ENCODE results near the gene GGCX. TPM values are rescaled to one million over a fixed set of nuclear protein-coding genes. Genes with fewer than 3 reads are reported as not detected.
"Not testable (repeated sequence)": the region's sequence is repeated elsewhere in the genome, so short reads cannot be mapped to it uniquely, and the experiment has no call there.

GGCX gene
- total and polyA plus RNA-seq, 5 experiments from 2014 or later: 10.4 to 35.8 (median 14.6) TPM

GRCh38 chr2:85547859-85548607 is 13.3 kb downstream of the GGCX start:
- no peaks in the 10 kb centered on the region for H3K27me3 Mint-ChIP-seq
- peaks cover 8 to 76% (median 22%) of the 10 kb centered on the region in 3 donors for H3K36me3 Mint-ChIP-seq
- no peak overlapping the region for H3K4me3 Mint-ChIP-seq
- ATAC-seq (no peak), DNase-seq (no peak)
- H3K27ac Mint-ChIP-seq: peak overlapping the region in 5 of 10 donors; percentile 14 to 69 (median 31)
- peaks cover 5 to 16% (median 12%) of the 10 kb centered on the region in 4 donors for H3K4me1 Mint-ChIP-seq
- no peaks in the 10 kb centered on the region for H3K9me3 Mint-ChIP-seq
- POLR2A ChIA-PET: interaction anchor here (0.8 to 14.9 kb wide), 3 partner anchors 8 to 220 kb away, joined by 3 to 144 read pairs (median 79); partner anchors contain the start of genes MAT2A, SH2D6 and TGOLN2

- peak overlapping the region in 6 of 10 donors; percentile 16 to 81 (median 56) for H3K27ac Mint-ChIP-seq
- POLR2A ChIA-PET: interaction anchor here (1.5 to 7.2 kb wide), 2 partner anchors 124 to 127 kb away, joined by 3 to 79 read pairs; partner anchors contain the start of gene SH2D6
- peak overlapping the region in 2 of 10 donors; percentile 21 to 40 for H3K4me3 Mint-ChIP-seq
- peaks cover 10 to 21% (median 18%) of the 10 kb centered on the region in 4 donors for H3K4me1 Mint-ChIP-seq
- peaks cover 14 to 76% (median 29%) of the 10 kb centered on the region in 3 donors for H3K36me3 Mint-ChIP-seq
- no peak for ATAC-seq
- H3K9me3 Mint-ChIP-seq: no peaks in the 10 kb centered on the region
- no peak for DNase-seq
- no peaks in the 10 kb centered on the region for H3K27me3 Mint-ChIP-seq
Observed at GRCh38 chr2:85547089-85547858, 14.0 kb downstream of the GGCX start.

- H3K9me3 Mint-ChIP-seq: no peaks in the 10 kb centered on the region
- no peak for DNase-seq
- peaks cover 13 to 29% (median 21%) of the 10 kb centered on the region in 4 donors for H3K4me1 Mint-ChIP-seq
- H3K4me3 Mint-ChIP-seq: no peak overlapping the region
- ATAC-seq: no peak
- no peak overlapping the region for H3K27ac Mint-ChIP-seq
- H3K27me3 Mint-ChIP-seq: no peaks in the 10 kb centered on the region
- POLR2A ChIA-PET: interaction anchor here (0.5 to 1.5 kb wide), 4 partner anchors 9 to 139 kb away, joined by 3 to 4 read pairs (median 3); no protein-coding TSS in a partner anchor
- H3K36me3 Mint-ChIP-seq: peaks cover 10 to 76% (median 23%) of the 10 kb centered on the region in 3 donors
Observed at GRCh38 chr2:85545780-85546240, 15.5 kb downstream of the GGCX start.

GRCh38 chr2:85544915-85545779 is 16.1 kb downstream of the GGCX start:
- not testable (repeated sequence) for H3K9me3 Mint-ChIP-seq, H3K27ac Mint-ChIP-seq, DNase-seq, ATAC-seq, H3K4me3 Mint-ChIP-seq, H3K27me3 Mint-ChIP-seq
- Mint-ChIP-seq H3K36me3 (peaks cover 10 to 75% (median 21%) of the 10 kb centered on the region in 3 donors), H3K4me1 (peaks cover 18 to 36% (median 28%) of the 10 kb centered on the region in 4 donors)
- POLR2A ChIA-PET: interaction anchor here (0.5 to 1.5 kb wide), 2 partner anchors 50 to 62 kb away, joined by 3 read pairs; partner anchors contain the start of gene RNF181

DNA sequence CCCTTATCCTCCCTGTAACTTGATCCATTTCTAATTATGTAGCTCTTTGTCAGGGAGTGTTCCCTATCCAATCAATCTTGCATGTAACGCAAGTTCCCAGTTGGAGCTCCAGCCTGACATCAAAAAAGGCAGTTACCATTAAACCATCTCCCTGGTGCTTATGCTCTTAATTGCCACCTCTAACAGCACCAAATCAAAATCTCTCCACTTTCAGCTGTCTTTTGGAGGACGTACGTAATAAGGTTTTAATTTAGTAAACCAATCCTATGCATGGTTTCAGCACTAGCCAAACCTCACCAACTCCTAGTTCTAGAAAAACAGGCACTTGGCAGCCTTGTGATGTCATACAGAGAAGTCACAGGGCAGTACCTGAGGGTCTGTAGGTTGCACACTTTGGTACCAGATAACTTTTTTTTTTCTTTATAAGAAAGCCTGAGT is 17.0 kb downstream of the GGCX start:
- Mint-ChIP-seq H3K27ac (peak overlapping the region in 2 of 10 donors; percentile 62 to 63), H3K4me1 (peaks cover 20 to 39% (median 31%) of the 10 kb centered on the region in 4 donors), H3K36me3 (peaks cover 10 to 67% (median 21%) of the 10 kb centered on the region in 3 donors)
- POLR2A ChIA-PET: interaction anchor here (0.8 to 1.5 kb wide), 2 partner anchors 51 to 73 kb away, joined by 3 read pairs; partner anchors contain the start of gene RNF181
- DNase-seq, ATAC-seq, H3K4me3 Mint-ChIP-seq, H3K27me3 Mint-ChIP-seq, H3K9me3 Mint-ChIP-seq: not testable (repeated sequence)

DNA sequence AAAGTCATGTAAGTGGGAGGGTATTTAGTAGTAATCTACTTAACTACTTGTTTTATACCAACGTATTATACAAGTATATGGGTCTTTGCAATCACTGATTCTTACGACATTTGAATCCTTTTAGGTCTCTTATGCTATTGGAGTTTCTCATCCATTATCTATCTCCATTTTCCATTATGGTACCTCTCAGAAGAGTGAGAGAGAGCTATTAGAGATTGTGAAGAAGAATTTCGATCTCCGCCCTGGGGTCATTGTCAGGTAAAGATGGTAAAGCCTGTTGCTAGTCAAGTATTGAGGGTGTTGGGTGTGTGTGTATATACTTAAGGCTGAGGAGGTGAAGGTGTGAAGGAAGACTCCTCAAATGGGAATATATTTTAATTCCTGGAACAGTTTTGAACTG is 18.5 kb downstream of the GGCX start:
- Mint-ChIP-seq H3K36me3 (peaks cover 10 to 61% (median 21%) of the 10 kb centered on the region in 3 donors), H3K27ac (peak overlapping the region in 3 of 10 donors; percentile 2 to 28 (median 8))
- POLR2A ChIA-PET: interaction anchor here (1.0 to 6.7 kb wide), 3 partner anchors 13 to 124 kb away, joined by 6 to 144 read pairs (median 119); partner anchors contain the start of genes GGCX and SH2D6

GRCh38 chr2:85541753-85542457 is 19.4 kb downstream of the GGCX start:
- H3K27me3 Mint-ChIP-seq: no peaks in the 10 kb centered on the region
- H3K27ac Mint-ChIP-seq: peak overlapping the region in 6 of 10 donors; percentile 5 to 91 (median 35)
- POLR2A ChIA-PET: interaction anchor here (0.6 to 6.7 kb wide), 6 partner anchors 14 to 215 kb away, joined by 4 to 144 read pairs (median 58); partner anchors contain the start of genes GGCX, SH2D6 and TGOLN2
- H3K4me1 Mint-ChIP-seq: peaks cover 26 to 50% (median 42%) of the 10 kb centered on the region in 4 donors
- DNase-seq (no peak), ATAC-seq (no peak)
- peak overlapping the region in 2 of 10 donors; percentile 90 to 95 for H3K4me3 Mint-ChIP-seq
- H3K36me3 Mint-ChIP-seq: peaks cover 10 to 58% (median 21%) of the 10 kb centered on the region in 3 donors
- no peaks in the 10 kb centered on the region for H3K9me3 Mint-ChIP-seq

More for the DNA sequence above, 18.5 kb downstream of the GGCX start:
- no peak for DNase-seq
- no peaks in the 10 kb centered on the region for H3K9me3 Mint-ChIP-seq
- no peak for ATAC-seq
- H3K27me3 Mint-ChIP-seq: no peaks in the 10 kb centered on the region
- peak overlapping the region in 1 of 10 donors; percentile 8 for H3K4me3 Mint-ChIP-seq
- peaks cover 23 to 44% (median 34%) of the 10 kb centered on the region in 4 donors for H3K4me1 Mint-ChIP-seq

GRCh38 chr2:85541262-85541661 is 20.0 kb downstream of the GGCX start:
- peak overlapping the region in 8 of 10 donors; percentile 10 to 96 (median 90) for H3K4me3 Mint-ChIP-seq
- H3K27me3 Mint-ChIP-seq: no peaks in the 10 kb centered on the region
- ATAC-seq: no peak
- POLR2A ChIA-PET: interaction anchor here (0.6 to 6.7 kb wide), 8 partner anchors 14 to 214 kb away, joined by 3 to 144 read pairs (median 26); partner anchors contain the start of genes GGCX, SH2D6 and TGOLN2
- DNase-seq: no peak
- peaks cover 10 to 58% (median 21%) of the 10 kb centered on the region in 3 donors for H3K36me3 Mint-ChIP-seq
- H3K4me1 Mint-ChIP-seq: peaks cover 26 to 53% (median 44%) of the 10 kb centered on the region in 4 donors
- H3K27ac Mint-ChIP-seq: peak overlapping the region in 5 of 10 donors; percentile 13 to 92 (median 43)
- no peaks in the 10 kb centered on the region for H3K9me3 Mint-ChIP-seq

DNA sequence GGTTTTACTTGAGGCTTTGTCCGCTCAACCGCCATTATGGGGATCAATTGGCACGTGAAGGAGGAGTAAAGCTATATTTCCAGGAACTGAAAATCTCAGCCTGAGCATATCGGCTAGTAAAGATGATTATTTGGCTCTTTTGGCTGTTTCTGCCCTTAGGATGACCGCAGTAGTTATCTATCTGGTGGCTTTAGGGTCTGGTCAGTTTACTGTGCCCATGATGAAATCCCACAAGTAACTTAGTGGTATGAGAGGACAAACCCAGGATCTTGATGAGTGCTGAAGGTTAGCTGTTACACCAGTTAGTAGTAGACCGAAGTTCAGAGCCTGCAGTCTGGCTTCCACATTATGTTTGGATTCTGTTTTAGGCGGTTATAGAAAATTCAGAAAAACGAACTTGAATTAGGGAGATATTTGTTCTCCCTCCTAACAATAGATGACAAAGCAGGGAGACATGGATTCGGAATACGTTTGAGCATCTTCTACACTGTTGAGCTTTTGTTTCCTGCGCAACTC is 21.1 kb downstream of the GGCX start:
- POLR2A ChIA-PET: interaction anchor here (0.8 to 6.7 kb wide), 17 partner anchors 8 to 901 kb away, joined by 3 to 144 read pairs (median 5); partner anchors contain the start of genes C2orf68, ELMOD3, GGCX and KDM3A
- no peak for DNase-seq
- Mint-ChIP-seq H3K27ac (peak overlapping the region in 9 of 10 donors; percentile 82 to 94 (median 91)), H3K27me3 (no peaks in the 10 kb centered on the region), H3K36me3 (peaks cover 10 to 49% (median 21%) of the 10 kb centered on the region in 3 donors), H3K4me1 (peaks cover 26 to 54% (median 44%) of the 10 kb centered on the region in 4 donors), H3K9me3 (no peaks in the 10 kb centered on the region), H3K4me3 (peak overlapping the region; percentile 90 to 96 (median 95))
- no peak for ATAC-seq

- H3K4me3 Mint-ChIP-seq: peak overlapping the region; percentile 91 to 96 (median 95)
- POLR2A ChIA-PET: interaction anchor here (0.8 to 6.7 kb wide), 35 partner anchors 8 to 902 kb away, joined by 3 to 144 read pairs (median 5); partner anchors contain the start of genes C2orf68, ELMOD3, GGCX and KDM3A
- H3K27ac Mint-ChIP-seq: peak overlapping the region; percentile 90 to 98 (median 95)
- H3K36me3 Mint-ChIP-seq: peaks cover 10 to 43% (median 21%) of the 10 kb centered on the region in 3 donors
- DNase-seq (peak; percentile 51 to 83 (median 66)), ATAC-seq (peak; percentile 50 to 62)
- no peaks in the 10 kb centered on the region for H3K27me3 Mint-ChIP-seq
- H3K4me1 Mint-ChIP-seq: peaks cover 26 to 54% (median 43%) of the 10 kb centered on the region in 4 donors
- no peaks in the 10 kb centered on the region for H3K9me3 Mint-ChIP-seq
Observed at GRCh38 chr2:85539361-85540132, 21.7 kb downstream of the GGCX start.

Measured in naive thymus-derived CD8-positive, alpha-beta T cell (primary cell).